ENCODE results near the gene C1QTNF2.

The C1QTNF2 gene

DNA sequence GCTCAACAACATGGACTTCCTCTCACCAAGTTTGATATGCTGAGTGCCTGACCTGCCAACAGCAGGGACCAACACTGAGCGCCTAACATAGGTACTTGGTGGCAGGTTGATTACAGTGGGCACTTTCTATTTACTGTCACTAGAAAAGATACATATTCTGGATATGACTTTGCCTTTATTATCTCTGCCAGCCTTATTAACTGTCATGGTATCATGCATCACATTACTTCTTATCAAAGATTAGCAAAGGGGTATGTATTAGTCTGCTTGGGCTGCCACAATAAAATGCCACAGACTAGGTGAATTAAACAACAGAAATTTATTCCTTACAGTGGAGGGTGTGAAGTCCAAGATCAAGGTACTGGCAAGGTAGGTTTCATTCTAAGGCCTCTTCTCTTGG is 14.3 kb upstream of the C1QTNF2 start:
- no peak for TF ChIP-seq CTCF (IDR thresholded peaks at IDR 0.05; ENCODE audit: low read depth, low read length, missing control alignments)
- no peak for DNase-seq (ENCODE audit: low read depth)
- in situ Hi-C loops (cut with HindIII; ENCODE audit: low sequenced_read_pairs): no loop called here
- no peak overlapping the region for H3K4me3 ChIP-seq (ENCODE audit: low read depth, low read length)

DNA sequence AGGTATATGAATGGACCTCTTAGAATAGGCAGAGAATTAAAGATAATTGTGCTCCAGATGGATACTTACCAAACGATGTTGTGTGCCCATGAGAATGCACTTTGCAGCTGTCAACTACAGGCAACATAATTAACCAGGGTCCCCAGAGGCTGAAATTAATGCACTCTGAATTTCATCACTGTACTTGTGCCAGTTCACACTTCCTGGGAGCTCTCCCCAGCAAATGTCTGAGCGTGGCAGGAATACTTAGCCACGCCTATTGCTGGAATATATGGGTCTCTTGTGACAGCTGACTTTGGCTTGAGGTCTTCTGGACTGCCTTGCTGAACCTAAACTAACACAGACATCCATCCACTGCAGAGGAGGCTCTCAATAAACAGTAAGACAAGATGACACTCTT is 11.9 kb upstream of the C1QTNF2 start:
- TF ChIP-seq CTCF (IDR thresholded peaks at IDR 0.05; ENCODE audit: low read depth, low read length, missing control alignments): no peak
- in situ Hi-C loops (cut with HindIII; ENCODE audit: low sequenced_read_pairs): no loop called here
- no peak for DNase-seq (ENCODE audit: low read depth)
- no peak overlapping the region for H3K4me3 ChIP-seq (ENCODE audit: low read depth, low read length)

DNA sequence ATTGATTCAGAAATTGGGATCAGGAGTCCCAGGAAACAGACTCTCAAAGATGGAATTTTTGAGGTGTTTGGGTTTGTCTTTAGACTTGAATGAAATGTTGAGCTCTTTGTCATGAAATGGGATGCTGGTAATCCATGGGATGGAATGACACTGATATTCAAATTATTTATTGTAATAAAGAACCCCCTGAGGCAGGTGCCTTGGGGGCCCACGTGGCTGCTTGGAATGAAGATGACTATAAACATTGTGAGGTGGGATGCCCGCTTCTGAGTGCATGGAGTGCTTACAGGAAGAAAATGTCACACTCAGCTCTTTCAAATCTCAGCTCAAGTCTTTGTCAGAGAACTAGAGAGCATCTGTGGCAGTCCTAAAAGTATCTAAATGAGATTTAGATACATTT is 9.6 kb upstream of the C1QTNF2 start:
- in situ Hi-C loops (cut with HindIII; ENCODE audit: low sequenced_read_pairs): no loop called here
- TF ChIP-seq CTCF (IDR thresholded peaks at IDR 0.05; ENCODE audit: low read depth, low read length, missing control alignments): no peak
- no peak for DNase-seq (ENCODE audit: low read depth)
- H3K4me3 ChIP-seq (ENCODE audit: low read depth, low read length): no peak overlapping the region

DNA sequence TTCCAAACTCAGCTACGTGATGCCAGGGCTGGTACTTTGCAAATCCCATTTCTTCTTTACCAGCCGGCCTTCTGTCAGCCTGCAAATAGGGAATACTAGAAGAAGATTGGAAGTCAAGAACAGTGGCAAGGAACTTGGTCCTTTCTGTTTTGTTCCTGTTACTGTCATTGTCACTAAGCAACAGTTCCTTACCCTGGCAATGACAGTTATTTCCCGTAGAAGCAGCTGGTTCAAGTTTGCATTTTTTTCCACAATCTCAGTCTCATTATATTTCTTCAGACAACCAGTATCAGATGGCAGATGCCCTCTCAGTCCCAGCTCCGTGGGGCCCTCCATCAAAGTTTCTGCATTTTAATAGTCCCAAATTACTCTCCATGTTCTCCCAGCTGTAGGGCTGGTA is 9.1 kb upstream of the C1QTNF2 start:
- TF ChIP-seq CTCF (IDR thresholded peaks at IDR 0.05; ENCODE audit: low read depth, low read length, missing control alignments): no peak
- no peak overlapping the region for H3K4me3 ChIP-seq (ENCODE audit: low read depth, low read length)
- DNase-seq (ENCODE audit: low read depth): no peak
- in situ Hi-C loops (cut with HindIII; ENCODE audit: low sequenced_read_pairs): no loop called here

- no peak for DNase-seq (ENCODE audit: low read depth)
- no peak overlapping the region for H3K4me3 ChIP-seq (ENCODE audit: low read depth, low read length)
- in situ Hi-C loops (cut with HindIII; ENCODE audit: low sequenced_read_pairs): no loop called here
Observed at GRCh38 chr5:160378330-160378729, 7.9 kb upstream of the C1QTNF2 start.

DNA sequence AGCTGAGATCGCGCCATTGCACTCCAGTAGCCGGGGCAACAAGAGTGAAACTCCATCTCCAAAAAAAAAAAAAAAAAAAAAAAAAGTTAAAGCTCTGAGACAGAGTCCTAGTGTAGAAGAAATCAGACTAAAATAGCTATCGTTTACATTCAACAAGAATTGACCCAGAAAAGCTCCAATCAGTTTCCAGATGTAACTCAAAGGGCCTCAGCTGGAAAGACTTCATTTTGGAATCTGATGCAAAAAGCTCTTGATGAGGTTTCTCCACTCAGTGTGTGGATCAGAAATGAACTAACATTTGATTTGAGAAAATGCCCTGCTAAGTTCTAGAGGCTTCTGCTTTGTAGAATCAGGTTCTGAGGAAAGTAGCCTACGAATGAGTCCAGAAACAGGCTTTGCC is 7.2 kb upstream of the C1QTNF2 start:
- H3K4me3 ChIP-seq (ENCODE audit: low read depth, low read length): no peak overlapping the region
- TF ChIP-seq CTCF (IDR thresholded peaks at IDR 0.05; ENCODE audit: low read depth, low read length, missing control alignments): no peak
- no peak for DNase-seq (ENCODE audit: low read depth)
- in situ Hi-C loops (cut with HindIII; ENCODE audit: low sequenced_read_pairs): no loop called here

More at GRCh38 chr5:160378330-160378729, 7.9 kb upstream of the C1QTNF2 start:
- no peak for TF ChIP-seq CTCF (IDR thresholded peaks at IDR 0.05; ENCODE audit: low read depth, low read length, missing control alignments)

DNA sequence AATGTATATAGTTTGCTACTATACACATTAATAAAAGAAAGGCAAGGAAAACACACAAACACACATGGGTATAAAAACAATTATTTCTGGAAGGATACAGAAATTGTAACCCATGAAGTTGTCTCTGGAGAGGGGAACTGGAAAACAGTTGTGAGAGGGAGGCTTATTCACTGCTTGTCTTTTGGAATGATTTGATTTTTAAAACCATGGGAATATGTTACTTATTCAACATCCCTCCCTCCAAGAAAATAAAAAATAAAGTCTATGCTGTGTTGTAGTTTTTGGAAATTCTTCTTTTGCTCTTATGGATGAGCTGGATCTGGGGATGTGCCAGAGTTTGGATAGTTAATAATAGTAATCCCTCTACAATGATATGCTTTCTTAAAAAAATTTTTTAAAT is 6.0 kb upstream of the C1QTNF2 start:
- in situ Hi-C loops (cut with HindIII; ENCODE audit: low sequenced_read_pairs): no loop called here
- no peak overlapping the region for H3K4me3 ChIP-seq (ENCODE audit: low read depth, low read length)
- DNase-seq (ENCODE audit: low read depth): no peak
- no peak for TF ChIP-seq CTCF (IDR thresholded peaks at IDR 0.05; ENCODE audit: low read depth, low read length, missing control alignments)
